Measurements from ENCODE around the gene NT5C.

DNA sequence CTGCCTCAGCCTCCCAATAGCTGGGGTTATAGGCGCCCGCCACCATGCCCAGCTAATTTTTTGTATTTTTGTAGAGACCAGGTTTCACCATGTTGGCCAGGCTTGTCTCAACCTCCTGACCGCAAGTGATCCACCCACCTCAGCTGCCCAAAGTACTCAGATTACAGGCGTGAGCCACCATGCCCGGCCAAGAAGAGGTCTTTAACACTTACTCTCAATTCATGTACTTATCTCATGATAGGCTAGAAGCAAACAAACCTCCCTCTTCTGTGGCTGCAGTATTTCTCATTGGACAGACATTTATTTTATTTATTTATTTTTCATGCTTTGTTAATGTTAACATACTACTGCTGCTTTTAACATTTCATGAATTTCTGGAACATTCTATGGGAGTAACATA is 7.0 kb upstream of the NT5C start:
- TF ChIP-seq HDGF (IDR thresholded peaks at IDR 0.05; ENCODE audit: borderline replicate concordance) (no peak), FOXM1 (IDR thresholded peaks at IDR 0.05; ENCODE audit: borderline replicate concordance) (no peak), ZNF384 (IDR thresholded peaks at IDR 0.05) (no peak), LEF1 (IDR thresholded peaks at IDR 0.05; ENCODE audit: borderline replicate concordance) (no peak)

All from HEK293T (cell line).